HG02840 (cell line): ENCODE results near the gene CILP2.

ENCODE experiments used
- ATAC-seq: cut with Tn5 transposase; IDR thresholded peaks from one replicate; pipeline ENCODE4 v1.9.1; 2021; ENCODE audit warnings: mild to moderate bottlenecking, moderate library complexity, moderate number of reproducible peaks; ENCODE audit not compliant: unreplicated experiment, low FRiP score

Gene CILP2

DNA sequence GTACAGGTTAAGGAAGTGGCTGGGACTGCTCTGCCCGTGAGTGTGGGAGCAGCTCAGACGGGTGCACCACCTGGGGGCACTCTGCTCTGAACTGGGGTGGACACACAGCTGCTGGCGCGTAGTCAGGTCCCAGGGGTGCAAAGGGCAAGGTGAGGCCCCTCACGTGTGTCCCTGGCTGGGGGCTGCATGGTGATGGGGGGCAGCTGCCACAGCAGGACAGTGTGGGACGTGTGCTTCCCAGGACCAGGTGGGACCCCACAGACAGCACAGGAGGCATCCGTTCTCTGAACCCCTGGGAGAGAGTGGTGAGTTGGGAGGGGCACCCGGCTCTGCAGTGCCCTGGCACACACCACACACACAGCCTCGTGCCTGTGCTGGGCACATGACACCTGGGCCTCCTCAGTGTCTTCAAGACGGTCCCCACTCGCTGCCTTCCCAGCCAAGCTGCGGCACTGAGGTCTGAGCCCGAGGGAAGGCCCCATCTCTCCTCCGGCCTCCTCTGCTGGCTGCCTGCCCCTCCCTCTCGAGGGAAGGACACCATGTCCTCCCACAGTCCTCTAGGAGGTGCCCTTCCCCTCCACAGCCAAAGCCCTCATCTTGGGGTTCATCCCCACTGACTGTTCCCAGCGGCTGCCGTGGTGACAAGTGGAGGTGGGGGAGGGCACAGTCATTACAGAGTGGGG is 24.7 kb downstream of the CILP2 start:
- ATAC-seq = no peak

DNA sequence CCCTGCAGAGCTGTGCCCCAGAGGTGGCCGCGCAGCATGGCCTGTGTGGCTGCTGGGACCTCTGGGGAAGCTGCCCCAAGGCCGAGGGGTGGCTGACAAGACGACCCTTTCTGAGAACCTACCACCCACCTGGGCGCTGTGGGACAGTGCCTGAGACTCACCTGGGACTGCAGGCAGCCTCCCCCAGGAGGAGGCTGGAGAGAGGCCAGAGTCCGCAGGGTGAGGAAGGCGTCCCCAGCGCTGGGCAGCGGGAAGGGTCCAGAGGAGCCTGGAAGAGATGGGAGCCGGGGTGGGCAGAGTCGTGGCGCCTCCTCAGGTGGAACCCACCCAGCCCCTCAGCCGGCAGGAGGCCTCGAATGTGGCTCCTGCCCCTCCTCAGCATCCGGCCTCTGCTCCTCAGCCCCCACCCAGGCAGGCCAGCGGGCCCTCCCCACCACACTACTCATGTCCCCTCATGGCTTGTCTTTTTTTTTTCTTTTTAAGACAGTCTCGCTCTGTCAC is 25.3 kb downstream of the CILP2 start:
- no peak for ATAC-seq

- no peak for ATAC-seq
Measured at GRCh38 chr19:19566306-19566705, 28.2 kb downstream of the CILP2 start.

DNA sequence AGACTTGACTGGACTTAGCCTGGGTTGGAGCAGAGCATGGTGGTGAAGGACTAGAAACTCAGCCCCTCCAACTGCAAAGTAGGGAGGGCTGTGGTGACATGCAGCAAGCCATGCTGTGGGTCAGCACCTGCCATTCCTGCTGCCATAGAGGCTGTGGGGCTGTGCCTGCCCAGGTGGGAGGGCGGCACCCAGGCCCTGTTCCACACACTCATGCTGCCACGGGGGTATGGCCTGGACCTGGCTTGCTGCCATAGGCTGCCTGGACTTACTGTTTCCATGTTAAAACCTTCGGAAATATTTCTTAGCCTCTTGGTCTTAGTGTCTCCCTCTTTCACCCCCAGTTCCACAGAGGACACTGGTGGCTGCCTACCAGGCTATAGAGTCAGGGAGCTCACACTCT is 29.3 kb downstream of the CILP2 start:
- ATAC-seq = no peak

GRCh38 chr19:19568802-19569756 is 31.0 kb downstream of the CILP2 start:
- ATAC-seq = no peak

DNA sequence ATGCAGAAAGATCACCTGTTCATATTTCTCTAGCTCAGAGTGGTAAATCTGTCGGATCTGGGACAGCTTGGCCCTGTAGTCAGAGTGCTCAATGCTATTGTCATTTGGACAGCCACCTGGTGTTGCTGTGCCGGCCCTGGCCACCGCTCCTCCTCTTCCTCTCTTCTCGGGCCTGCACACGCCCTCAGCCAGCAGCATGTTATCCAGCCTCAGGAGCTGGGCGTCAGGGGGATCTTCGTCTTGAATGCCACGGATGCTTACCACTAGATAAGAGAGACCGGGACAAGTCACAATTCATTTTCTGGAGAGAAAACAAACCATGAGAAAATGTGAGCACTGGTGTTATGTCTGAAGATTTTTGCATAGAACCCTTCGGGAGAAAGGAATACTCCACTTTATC is 32.5 kb downstream of the CILP2 start:
- ATAC-seq = no peak

DNA sequence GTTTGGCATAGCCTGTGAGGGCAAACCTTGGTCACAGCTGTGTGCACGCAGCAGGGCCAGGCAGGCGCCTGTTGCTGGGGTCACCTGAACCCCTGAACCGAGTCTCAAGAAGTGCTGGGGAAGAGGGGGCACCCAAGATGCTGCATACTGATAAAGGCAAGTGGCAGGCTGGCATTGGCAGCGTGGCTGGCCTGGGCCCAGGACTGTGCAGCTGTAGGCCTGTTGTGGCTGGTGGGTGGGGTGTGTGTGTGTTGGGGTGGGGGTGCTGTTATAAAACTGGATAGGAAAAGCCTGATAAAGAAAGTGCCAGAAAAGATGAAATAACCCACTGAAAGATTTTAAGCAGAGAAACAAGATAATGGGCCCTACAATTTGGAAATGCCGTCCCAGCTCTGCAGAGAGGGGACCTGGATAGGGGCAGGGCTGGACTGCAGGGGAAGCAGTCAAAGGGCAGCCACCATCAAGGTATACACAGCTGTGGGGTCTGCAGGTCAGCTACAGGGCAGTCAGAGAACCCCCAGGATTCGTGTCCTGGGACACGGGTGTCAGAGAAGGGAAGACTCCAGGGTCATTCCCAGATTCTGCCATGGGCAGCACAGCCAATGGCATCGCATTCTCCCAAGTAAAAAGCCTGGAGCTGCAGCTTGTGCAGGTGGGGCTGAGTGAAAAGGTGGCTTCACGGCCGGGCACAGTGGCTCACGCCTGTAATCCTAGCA is 33.2 kb downstream of the CILP2 start:
- no peak for ATAC-seq

DNA sequence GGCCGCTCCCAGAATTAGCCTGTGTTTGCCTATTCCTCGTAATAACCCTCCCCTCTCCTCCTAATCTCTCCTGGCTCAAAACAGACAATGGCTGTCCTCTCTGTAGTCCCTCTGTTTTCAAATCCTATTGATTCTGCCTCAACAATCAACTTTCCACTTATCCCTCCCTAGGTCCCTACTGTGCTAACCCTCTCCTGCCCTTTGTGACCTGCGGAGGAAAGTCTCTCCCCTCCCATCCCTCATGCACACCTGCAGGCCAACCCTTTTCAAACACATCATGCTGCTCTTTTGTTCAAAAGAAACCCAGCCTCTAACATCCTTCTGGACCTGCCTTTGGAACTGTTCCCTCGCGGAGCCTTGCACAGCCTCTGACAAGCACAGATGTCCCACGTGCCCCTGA is 37.3 kb downstream of the CILP2 start:
- ATAC-seq = no peak

DNA sequence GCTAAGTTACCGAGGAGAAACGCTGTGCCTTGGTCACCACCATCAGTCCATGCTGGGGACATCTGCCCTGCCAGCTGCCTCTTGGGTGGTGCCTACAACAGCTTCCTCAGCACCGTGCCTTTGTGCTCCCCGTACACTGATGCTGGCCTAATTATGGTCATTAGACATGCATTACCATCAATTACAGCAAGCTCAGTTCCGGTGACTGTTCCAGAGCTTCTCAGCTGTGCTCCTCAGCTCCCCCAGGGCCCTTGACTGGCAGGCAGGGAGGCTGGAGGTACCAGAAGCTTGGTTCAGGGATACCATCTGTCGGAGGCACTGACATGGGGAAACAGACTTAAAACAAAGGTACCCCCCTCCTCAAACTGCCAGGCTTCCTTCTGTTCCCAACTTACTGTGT is 40.2 kb downstream of the CILP2 start:
- ATAC-seq = no peak

DNA sequence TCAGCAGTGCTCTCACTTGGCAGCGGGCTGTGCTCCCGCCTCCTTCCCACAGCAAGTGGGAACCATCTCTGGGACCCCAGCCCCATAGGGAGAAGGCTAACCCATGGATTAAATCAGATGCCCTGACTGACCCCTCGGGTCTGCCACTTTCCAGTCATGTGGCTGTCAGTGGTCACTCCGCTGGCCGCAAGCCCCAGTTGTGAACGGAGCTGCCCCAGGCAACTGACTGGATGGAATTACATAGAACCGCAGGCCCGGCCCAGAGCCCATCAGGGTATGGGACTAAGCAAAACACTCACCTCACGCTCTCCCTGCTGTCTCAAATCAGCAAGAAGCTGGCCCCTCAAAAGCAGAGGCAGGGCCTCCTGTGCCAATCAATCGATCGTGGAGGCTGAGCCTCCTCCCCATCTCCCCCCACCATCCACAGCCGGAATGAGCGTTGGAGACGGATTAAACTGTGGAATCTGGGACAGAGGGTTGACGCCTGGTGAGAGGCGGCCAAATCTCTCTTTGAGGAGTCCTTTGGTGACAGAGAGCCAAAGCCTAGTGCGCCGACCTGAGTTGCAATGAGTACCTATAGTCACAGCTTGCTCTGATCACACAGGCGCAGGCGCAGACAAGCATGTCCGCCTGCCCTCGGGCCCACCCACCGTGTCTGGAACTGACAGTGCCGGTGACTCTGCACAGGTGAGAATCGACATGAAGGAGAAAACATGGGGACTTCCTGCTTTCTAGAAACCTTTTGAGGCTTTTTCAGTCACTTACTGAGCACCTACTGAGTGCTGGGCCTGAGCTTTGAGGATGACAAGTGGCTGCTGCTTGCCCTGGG is 41.7 kb downstream of the CILP2 start:
- ATAC-seq = no peak

DNA sequence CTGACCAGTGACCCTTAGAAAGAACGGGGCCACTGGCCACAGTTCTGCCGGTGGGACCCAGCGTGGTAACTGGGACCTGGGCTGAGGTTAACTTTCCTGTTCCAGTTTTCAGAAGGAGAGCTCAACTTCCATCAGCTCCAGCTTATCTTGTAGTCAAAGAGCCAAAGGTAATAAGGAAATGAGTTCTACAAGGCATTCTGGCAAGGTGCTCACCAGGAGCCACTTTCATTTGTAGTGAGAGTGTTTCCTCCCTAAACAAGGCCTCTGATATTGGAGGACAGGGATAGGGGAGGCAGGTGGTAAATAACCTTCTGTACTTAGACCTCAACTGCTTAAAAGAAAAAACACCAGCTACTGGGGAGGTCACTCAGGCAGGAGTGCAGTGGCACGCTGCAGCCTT is 42.4 kb downstream of the CILP2 start:
- ATAC-seq = no peak

GRCh38 chr19:19581391-19581790 is 43.3 kb downstream of the CILP2 start:
- no peak for ATAC-seq

- ATAC-seq = no peak
Measured at GRCh38 chr19:19582471-19582870, 44.4 kb downstream of the CILP2 start.

DNA sequence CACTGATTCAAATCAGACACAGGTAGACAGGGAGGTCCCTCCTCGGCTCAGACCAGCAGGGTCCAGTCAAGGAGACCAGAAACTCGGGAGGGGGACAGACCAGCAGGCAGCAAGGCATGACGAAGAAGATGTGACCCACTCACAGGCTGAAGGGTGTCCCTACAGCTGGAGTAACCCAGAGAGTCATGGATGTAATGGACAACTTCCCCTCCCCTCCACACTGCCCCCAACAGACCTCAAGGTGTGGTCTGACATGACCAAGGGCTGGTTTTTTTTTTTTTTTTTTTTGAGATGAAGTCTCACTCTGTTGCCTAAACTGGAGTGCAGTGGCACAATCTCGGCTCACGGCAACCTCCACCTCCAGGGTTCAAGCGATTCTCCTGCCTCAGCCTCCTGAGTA is 46.3 kb downstream of the CILP2 start:
- no peak for ATAC-seq

- no peak for ATAC-seq
Measured at GRCh38 chr19:19587771-19588170, 49.7 kb downstream of the CILP2 start.

DNA sequence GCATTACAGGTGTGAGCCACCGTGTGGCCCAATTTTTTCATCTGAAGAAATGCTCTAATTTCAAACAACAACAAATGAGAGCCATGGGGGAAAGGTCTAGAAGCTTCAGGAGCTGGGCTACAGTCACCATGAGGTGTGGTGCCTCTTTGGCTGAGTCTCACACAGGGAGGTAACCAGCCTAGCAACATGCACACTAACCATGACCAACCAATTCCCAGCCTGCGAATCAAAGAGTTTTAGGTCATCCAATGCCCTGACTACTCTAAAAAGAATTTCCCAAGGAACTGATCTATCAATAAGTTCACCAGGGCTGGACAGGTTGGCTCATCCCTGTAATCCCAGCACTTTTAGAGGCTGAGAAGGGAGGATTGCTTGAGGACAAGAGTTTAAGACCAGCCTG is 50.5 kb downstream of the CILP2 start:
- ATAC-seq = no peak

GRCh38 chr19:19591133-19591825 is 53.2 kb downstream of the CILP2 start:
- ATAC-seq = no peak

DNA sequence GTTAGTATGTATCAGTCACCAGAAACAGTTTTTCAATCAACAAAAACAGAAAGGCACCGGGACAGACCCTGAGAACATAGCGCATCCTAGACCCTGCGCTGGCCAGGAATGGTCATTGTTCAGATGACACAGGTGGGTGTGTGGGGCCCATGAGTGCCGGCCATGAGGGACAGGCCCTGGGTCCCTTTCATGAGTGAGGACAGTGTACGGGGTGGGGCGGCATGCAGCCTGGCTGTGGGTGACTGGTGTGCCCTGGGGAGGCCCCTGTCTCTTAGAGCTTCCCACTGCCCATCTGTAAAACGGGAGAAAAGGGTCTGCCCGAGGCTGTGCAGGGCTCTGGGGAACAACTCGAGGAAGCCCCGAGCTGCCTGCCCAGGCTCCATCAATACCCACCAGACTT is 54.6 kb downstream of the CILP2 start:
- ATAC-seq = no peak

GRCh38 chr19:19594381-19594780 is 56.3 kb downstream of the CILP2 start:
- ATAC-seq = no peak
